ENCODE results near the gene STPG3. TPM values are rescaled to one million over a fixed set of nuclear protein-coding genes. Genes with fewer than 3 reads are reported as not detected.
"Not testable (repeated sequence)": the region's sequence is repeated elsewhere in the genome, so short reads cannot be mapped to it uniquely, and the experiment has no call there.

The STPG3 gene
- total RNA-seq, 1 donor from 2014 or later, result not detected

DNA sequence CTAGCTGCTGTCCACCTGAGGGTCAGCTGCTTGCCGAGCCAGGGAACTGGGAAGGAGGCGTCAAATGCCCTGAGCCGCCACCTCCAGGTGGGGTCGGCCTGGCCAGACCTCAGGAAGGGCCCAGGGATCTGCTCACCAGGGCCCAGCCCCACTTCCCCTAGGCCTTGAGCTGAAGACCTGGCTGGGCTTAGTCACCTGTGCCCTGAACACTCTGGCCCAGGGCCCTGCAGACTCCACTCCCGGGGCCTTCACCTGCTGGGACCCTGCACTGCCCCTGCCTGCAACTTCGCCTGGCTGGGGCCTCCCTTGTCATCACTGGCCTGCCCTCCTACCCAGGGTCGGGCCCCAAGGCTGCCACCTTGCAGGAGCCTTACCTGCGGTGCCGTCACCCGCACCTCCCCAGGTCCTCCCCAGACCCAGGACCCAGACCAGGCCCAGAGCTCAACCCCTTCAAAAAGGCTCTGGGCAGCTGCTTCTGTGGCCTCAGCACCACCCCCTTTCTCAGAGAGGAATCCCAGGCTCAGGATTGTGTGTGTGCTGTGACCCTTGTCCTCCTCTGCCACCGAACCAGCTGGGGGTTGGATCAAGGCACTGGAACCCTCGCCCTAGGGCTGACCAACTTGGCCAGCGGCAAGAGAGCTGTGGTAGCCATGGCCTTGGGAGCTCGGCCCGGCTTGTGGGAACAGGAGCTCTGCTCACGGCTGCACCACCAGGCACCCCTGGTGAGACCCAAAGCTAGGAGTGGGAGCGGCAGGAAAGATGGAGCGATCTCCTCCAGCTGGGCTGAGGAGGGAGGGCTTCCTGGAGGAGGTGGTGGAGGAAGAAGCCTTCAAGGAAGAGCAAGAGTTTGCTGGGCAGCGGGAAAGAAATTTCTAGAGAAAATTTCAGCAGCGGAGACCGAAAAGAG lies 2.9 kb downstream of the STPG3 start:
- H3K36me3 ChIP-seq (ENCODE audit: control insufficient read depth in 3 of 3, insufficient read depth in 3 of 3, low read length in 3 of 3), result peaks cover 8 to 16% (median 14%) of the 10 kb centered on the region in 3 donors
- H3K27me3 ChIP-seq (ENCODE audit: control insufficient read depth in 3 of 3, insufficient read depth in 3 of 3, low read length in 3 of 3), result peaks cover 0 to 2% (median 0%) of the 10 kb centered on the region in 3 donors
- no peaks in the 10 kb centered on the region for H3K9me3 ChIP-seq (ENCODE audit: control insufficient read depth in 3 of 3, low read length in 3 of 3)
- H3K4me1 ChIP-seq (ENCODE audit: control insufficient read depth in 3 of 3, insufficient read depth in 3 of 3, low read length in 3 of 3), result peaks cover 23 to 32% (median 28%) of the 10 kb centered on the region in 3 donors
- H3K4me3 ChIP-seq (ENCODE audit: low read length in 3 of 3), result peak overlapping the region; percentile 82 to 96 (median 91)
- H3K27ac ChIP-seq (ENCODE audit: low read depth, low read length), result no peak overlapping the region
- H3K9ac ChIP-seq (ENCODE audit: low read depth in 1 of 3, low read length in 3 of 3), result peak overlapping the region; percentile 70 to 91 (median 86)

DNA sequence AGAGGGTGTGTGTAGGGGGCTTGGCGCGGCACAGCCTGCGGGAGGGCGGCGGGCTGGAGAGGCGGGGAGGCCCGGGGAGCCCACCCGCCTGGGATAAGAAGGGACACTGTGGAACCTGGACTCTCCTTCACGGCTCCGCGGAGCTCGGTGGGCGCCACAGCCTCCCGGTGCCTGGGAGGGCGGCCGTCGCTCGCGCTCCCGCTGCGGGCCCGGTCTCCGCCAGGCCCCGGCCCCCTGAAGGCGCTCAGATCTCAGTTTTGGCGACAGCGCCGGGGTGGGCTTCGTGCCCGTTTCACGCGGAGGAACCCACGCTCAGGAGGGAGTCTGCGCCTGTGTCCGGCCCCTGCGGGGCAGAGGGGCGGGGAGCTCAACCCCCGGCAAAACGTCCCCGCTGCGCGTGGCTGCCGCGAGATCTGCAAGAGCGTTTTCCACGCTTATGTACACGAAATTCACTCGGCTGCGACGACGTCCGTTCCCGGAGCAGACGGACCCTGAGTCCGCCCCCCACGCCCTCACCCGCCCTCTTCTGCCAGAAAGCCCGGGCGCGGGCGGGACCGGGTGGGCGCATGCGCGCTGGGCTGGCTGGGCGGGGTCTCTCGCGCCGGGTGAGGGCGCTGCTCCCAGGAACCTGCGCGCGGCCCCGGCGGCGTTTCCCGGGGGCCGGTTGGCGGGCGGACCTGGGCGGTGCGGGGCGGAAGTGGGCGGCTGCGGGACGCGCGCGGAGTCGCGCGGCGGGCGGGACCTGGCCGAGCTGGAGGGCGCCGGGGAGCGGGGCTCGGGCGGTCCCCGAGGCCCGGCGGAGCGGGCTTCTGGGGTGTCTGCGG lies 3.8 kb downstream of the STPG3 start, which contains the start of gene NELFB:
TSS of gene NELFB (plus strand) at position 704 of the 824 bp plus-strand sequence.
- Histone ChIP-seq H3K27me3 (ENCODE audit: control insufficient read depth in 3 of 3, insufficient read depth in 3 of 3, low read length in 3 of 3) (no peaks in the 10 kb centered on the region), H3K27ac (ENCODE audit: low read depth, low read length) (peak within 1 kb of the TSS; percentile 54)

GRCh38 chr9:137255448-137256114 lies 4.5 kb downstream of the STPG3 start:
- peak overlapping the region; percentile 36 for H3K27ac ChIP-seq (ENCODE audit: low read depth, low read length)

More for the DNA sequence above, 3.8 kb downstream of the STPG3 start, which contains the start of gene NELFB:
- peaks cover 13 to 20% (median 17%) of the 10 kb centered on the region in 3 donors for H3K36me3 ChIP-seq (ENCODE audit: control insufficient read depth in 3 of 3, insufficient read depth in 3 of 3, low read length in 3 of 3)
- peaks cover 23 to 32% (median 28%) of the 10 kb centered on the region in 3 donors for H3K4me1 ChIP-seq (ENCODE audit: control insufficient read depth in 3 of 3, insufficient read depth in 3 of 3, low read length in 3 of 3)
- H3K9ac ChIP-seq (ENCODE audit: low read depth in 1 of 3, low read length in 3 of 3), result peak within 1 kb of the TSS; percentile 87 to 92 (median 87)
- no peaks in the 10 kb centered on the region for H3K9me3 ChIP-seq (ENCODE audit: control insufficient read depth in 3 of 3, low read length in 3 of 3)
- peak within 1 kb of the TSS; percentile 90 to 96 (median 91) for H3K4me3 ChIP-seq (ENCODE audit: low read length in 3 of 3)

GRCh38 chr9:137256362-137256761 lies 5.3 kb downstream of the STPG3 start:
- H3K9ac ChIP-seq (ENCODE audit: low read depth in 1 of 3, low read length in 3 of 3), result peak overlapping the region in 2 of 3 donors; percentile 87 to 92
- H3K27ac ChIP-seq (ENCODE audit: low read depth, low read length), result no peak overlapping the region
- peaks cover 23 to 26% (median 23%) of the 10 kb centered on the region in 3 donors for H3K4me1 ChIP-seq (ENCODE audit: control insufficient read depth in 3 of 3, insufficient read depth in 3 of 3, low read length in 3 of 3)
- peak overlapping the region; percentile 90 to 96 (median 91) for H3K4me3 ChIP-seq (ENCODE audit: low read length in 3 of 3)
- no peaks in the 10 kb centered on the region for H3K27me3 ChIP-seq (ENCODE audit: control insufficient read depth in 3 of 3, insufficient read depth in 3 of 3, low read length in 3 of 3)
- no peaks in the 10 kb centered on the region for H3K9me3 ChIP-seq (ENCODE audit: control insufficient read depth in 3 of 3, low read length in 3 of 3)
- peaks cover 13 to 20% (median 17%) of the 10 kb centered on the region in 3 donors for H3K36me3 ChIP-seq (ENCODE audit: control insufficient read depth in 3 of 3, insufficient read depth in 3 of 3, low read length in 3 of 3)

More at GRCh38 chr9:137255448-137256114, 4.5 kb downstream of the STPG3 start:
- Histone ChIP-seq H3K9me3 (ENCODE audit: control insufficient read depth in 3 of 3, low read length in 3 of 3) (no peaks in the 10 kb centered on the region), H3K4me3 (ENCODE audit: low read length in 3 of 3) (peak overlapping the region; percentile 90 to 96 (median 91)), H3K27me3 (ENCODE audit: control insufficient read depth in 3 of 3, insufficient read depth in 3 of 3, low read length in 3 of 3) (no peaks in the 10 kb centered on the region), H3K4me1 (ENCODE audit: control insufficient read depth in 3 of 3, insufficient read depth in 3 of 3, low read length in 3 of 3) (peaks cover 23 to 26% (median 23%) of the 10 kb centered on the region in 3 donors), H3K36me3 (ENCODE audit: control insufficient read depth in 3 of 3, insufficient read depth in 3 of 3, low read length in 3 of 3) (peaks cover 13 to 20% (median 17%) of the 10 kb centered on the region in 3 donors), H3K9ac (ENCODE audit: low read depth in 1 of 3, low read length in 3 of 3) (peak overlapping the region; percentile 87 to 92 (median 87))

GRCh38 chr9:137256856-137257255 lies 5.8 kb downstream of the STPG3 start:
- H3K4me1 ChIP-seq (ENCODE audit: control insufficient read depth in 3 of 3, insufficient read depth in 3 of 3, low read length in 3 of 3), result peaks cover 23 to 26% (median 23%) of the 10 kb centered on the region in 3 donors
- H3K36me3 ChIP-seq (ENCODE audit: control insufficient read depth in 3 of 3, insufficient read depth in 3 of 3, low read length in 3 of 3), result peaks cover 13 to 20% (median 17%) of the 10 kb centered on the region in 3 donors
- H3K9ac ChIP-seq (ENCODE audit: low read depth in 1 of 3, low read length in 3 of 3), result peak overlapping the region in 1 of 3 donors; percentile 92
- no peaks in the 10 kb centered on the region for H3K27me3 ChIP-seq (ENCODE audit: control insufficient read depth in 3 of 3, insufficient read depth in 3 of 3, low read length in 3 of 3)
- H3K4me3 ChIP-seq (ENCODE audit: low read length in 3 of 3), result peak overlapping the region in 2 of 3 donors; percentile 91 to 96
- no peak overlapping the region for H3K27ac ChIP-seq (ENCODE audit: low read depth, low read length)
- H3K9me3 ChIP-seq (ENCODE audit: control insufficient read depth in 3 of 3, low read length in 3 of 3), result no peaks in the 10 kb centered on the region

DNA sequence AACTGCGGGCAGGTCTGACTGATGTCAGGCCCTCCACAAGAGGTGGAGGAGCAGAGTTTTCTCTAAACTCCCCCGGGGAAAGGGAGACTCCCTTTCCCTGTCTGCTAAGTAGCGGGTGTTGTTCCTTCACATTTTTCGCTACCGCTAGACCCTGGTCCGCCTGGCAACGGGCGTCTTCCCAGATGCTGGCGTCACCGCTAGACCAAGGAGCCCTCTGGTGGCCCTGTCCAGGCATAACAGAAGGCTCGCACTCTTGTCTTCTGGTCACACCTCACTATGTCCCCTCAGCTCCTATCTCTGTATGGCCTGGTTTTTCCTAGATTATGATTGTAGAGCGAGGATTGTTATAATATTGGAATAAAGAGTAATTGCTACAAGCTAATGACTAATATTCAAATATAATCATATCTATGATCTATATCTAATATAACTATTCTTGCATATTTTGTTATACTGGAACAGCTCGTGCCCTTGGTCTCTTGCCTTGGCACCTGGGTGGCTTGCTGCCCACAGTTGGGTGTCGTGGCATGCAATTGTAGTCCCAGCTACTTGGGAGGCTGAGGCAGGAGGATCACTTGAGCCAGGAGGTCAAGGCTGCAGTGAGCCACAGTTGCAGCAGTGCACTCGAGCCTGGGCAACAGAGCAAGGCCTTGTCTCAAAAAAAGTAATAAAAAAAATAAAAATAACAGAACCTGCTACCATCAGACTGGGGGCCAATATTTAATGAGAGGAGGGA lies 11.3 kb downstream of the STPG3 start:
- not testable (repeated sequence) for H3K4me1 ChIP-seq (ENCODE audit: control insufficient read depth in 3 of 3, insufficient read depth in 3 of 3, low read length in 3 of 3); H3K27me3 ChIP-seq (ENCODE audit: control insufficient read depth in 3 of 3, insufficient read depth in 3 of 3, low read length in 3 of 3); H3K4me3 ChIP-seq (ENCODE audit: low read length in 3 of 3); H3K9ac ChIP-seq (ENCODE audit: low read depth in 1 of 3, low read length in 3 of 3); H3K27ac ChIP-seq (ENCODE audit: low read depth, low read length); H3K9me3 ChIP-seq (ENCODE audit: control insufficient read depth in 3 of 3, low read length in 3 of 3)
- peaks cover 31 to 35% (median 35%) of the 10 kb centered on the region in 3 donors for H3K36me3 ChIP-seq (ENCODE audit: control insufficient read depth in 3 of 3, insufficient read depth in 3 of 3, low read length in 3 of 3)

DNA sequence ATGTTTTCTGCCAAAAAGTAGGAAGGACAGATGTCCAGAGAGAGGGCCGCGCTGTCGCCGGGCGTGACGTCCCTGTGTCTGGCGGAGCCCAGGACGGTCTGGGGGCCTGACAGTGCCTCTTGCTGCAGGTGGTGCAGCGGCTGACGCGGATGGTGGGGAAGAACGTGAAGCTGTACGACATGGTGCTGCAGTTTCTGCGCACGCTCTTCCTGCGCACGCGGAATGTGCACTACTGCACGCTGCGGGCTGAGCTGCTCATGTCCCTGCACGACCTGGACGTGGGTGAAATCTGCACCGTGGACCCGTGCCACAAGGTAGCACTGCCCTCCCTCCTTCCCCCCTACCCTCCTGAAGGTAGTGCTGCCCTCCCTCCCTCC lies 11.8 kb downstream of the STPG3 start:
- peaks cover 31 to 38% (median 37%) of the 10 kb centered on the region in 3 donors for H3K36me3 ChIP-seq (ENCODE audit: control insufficient read depth in 3 of 3, insufficient read depth in 3 of 3, low read length in 3 of 3)
- no peak overlapping the region for H3K9ac ChIP-seq (ENCODE audit: low read depth in 1 of 3, low read length in 3 of 3)
- no peak overlapping the region for H3K4me3 ChIP-seq (ENCODE audit: low read length in 3 of 3)
- H3K27ac ChIP-seq (ENCODE audit: low read depth, low read length), result no peak overlapping the region
- H3K4me1 ChIP-seq (ENCODE audit: control insufficient read depth in 3 of 3, insufficient read depth in 3 of 3, low read length in 3 of 3), result peaks cover 0 to 11% (median 7%) of the 10 kb centered on the region in 3 donors
- no peaks in the 10 kb centered on the region for H3K9me3 ChIP-seq (ENCODE audit: control insufficient read depth in 3 of 3, low read length in 3 of 3)
- H3K27me3 ChIP-seq (ENCODE audit: control insufficient read depth in 3 of 3, insufficient read depth in 3 of 3, low read length in 3 of 3), result no peaks in the 10 kb centered on the region

- Histone ChIP-seq H3K9ac (ENCODE audit: low read depth in 1 of 3, low read length in 3 of 3) (no peak overlapping the region), H3K27ac (ENCODE audit: low read depth, low read length) (no peak overlapping the region), H3K9me3 (ENCODE audit: control insufficient read depth in 3 of 3, low read length in 3 of 3) (no peaks in the 10 kb centered on the region), H3K27me3 (ENCODE audit: control insufficient read depth in 3 of 3, insufficient read depth in 3 of 3, low read length in 3 of 3) (no peaks in the 10 kb centered on the region), H3K4me1 (ENCODE audit: control insufficient read depth in 3 of 3, insufficient read depth in 3 of 3, low read length in 3 of 3) (peaks cover 2 to 17% (median 13%) of the 10 kb centered on the region in 3 donors), H3K36me3 (ENCODE audit: control insufficient read depth in 3 of 3, insufficient read depth in 3 of 3, low read length in 3 of 3) (peaks cover 27 to 38% (median 35%) of the 10 kb centered on the region in 3 donors), H3K4me3 (ENCODE audit: low read length in 3 of 3) (no peak overlapping the region)
Measured at GRCh38 chr9:137263506-137263905, 12.4 kb downstream of the STPG3 start.

GRCh38 chr9:137264067-137264466 lies 13.0 kb downstream of the STPG3 start:
- H3K36me3 ChIP-seq (ENCODE audit: control insufficient read depth in 3 of 3, insufficient read depth in 3 of 3, low read length in 3 of 3), result peaks cover 25 to 38% (median 34%) of the 10 kb centered on the region in 3 donors
- H3K9me3 ChIP-seq (ENCODE audit: control insufficient read depth in 3 of 3, low read length in 3 of 3), result no peaks in the 10 kb centered on the region
- H3K9ac ChIP-seq (ENCODE audit: low read depth in 1 of 3, low read length in 3 of 3), result no peak overlapping the region
- H3K4me3 ChIP-seq (ENCODE audit: low read length in 3 of 3), result no peak overlapping the region
- H3K4me1 ChIP-seq (ENCODE audit: control insufficient read depth in 3 of 3, insufficient read depth in 3 of 3, low read length in 3 of 3), result peaks cover 8 to 23% (median 18%) of the 10 kb centered on the region in 3 donors
- no peaks in the 10 kb centered on the region for H3K27me3 ChIP-seq (ENCODE audit: control insufficient read depth in 3 of 3, insufficient read depth in 3 of 3, low read length in 3 of 3)
- no peak overlapping the region for H3K27ac ChIP-seq (ENCODE audit: low read depth, low read length)
